ENCODE measurements around the gene IGSF5.
"Not testable (repeated sequence)": the region's sequence is repeated elsewhere in the genome, so short reads cannot be mapped to it uniquely, and the experiment has no call there.

Gene IGSF5

GRCh38 chr21:39737376-39738000 lies 7.5 kb upstream of the IGSF5 start:
- in situ Hi-C loops (cut with HindIII; ENCODE audit: low sequenced_read_pairs) = no loop called here

- in situ Hi-C loops (cut with HindIII; ENCODE audit: low sequenced_read_pairs) = no loop called here
Observed at GRCh38 chr21:39738566-39738965, 6.4 kb upstream of the IGSF5 start.

- in situ Hi-C loops (cut with HindIII; ENCODE audit: low sequenced_read_pairs) = not testable (repeated sequence)
Observed at GRCh38 chr21:39739531-39739930, 5.5 kb upstream of the IGSF5 start.

GRCh38 chr21:39742561-39742960 lies 2.4 kb upstream of the IGSF5 start:
- in situ Hi-C loops (cut with HindIII; ENCODE audit: low sequenced_read_pairs) = not testable (repeated sequence)

GRCh38 chr21:39745332-39745731 lies 349 bp downstream of the IGSF5 start:
- in situ Hi-C loops (cut with HindIII; ENCODE audit: low sequenced_read_pairs) = not testable (repeated sequence)

GRCh38 chr21:39750670-39751069 lies 5.7 kb downstream of the IGSF5 start:
- in situ Hi-C loops (cut with HindIII; ENCODE audit: low sequenced_read_pairs) = no loop called here

- in situ Hi-C loops (cut with HindIII; ENCODE audit: low sequenced_read_pairs) = no loop called here
Observed at GRCh38 chr21:39754811-39755210, 9.8 kb downstream of the IGSF5 start.

GRCh38 chr21:39756285-39756684 lies 11.3 kb downstream of the IGSF5 start:
- in situ Hi-C loops (cut with HindIII; ENCODE audit: low sequenced_read_pairs) = no loop called here

GRCh38 chr21:39763272-39763970 lies 18.4 kb downstream of the IGSF5 start:
- in situ Hi-C loops (cut with HindIII; ENCODE audit: low sequenced_read_pairs) = no loop called here

- in situ Hi-C loops (cut with HindIII; ENCODE audit: low sequenced_read_pairs) = no loop called here
Observed at GRCh38 chr21:39774227-39774626, 29.2 kb downstream of the IGSF5 start.

- in situ Hi-C loops (cut with HindIII; ENCODE audit: low sequenced_read_pairs) = no loop called here
Observed at GRCh38 chr21:39775816-39776215, 30.8 kb downstream of the IGSF5 start.

- in situ Hi-C loops (cut with HindIII; ENCODE audit: low sequenced_read_pairs) = no loop called here
Observed at GRCh38 chr21:39776589-39776988, 31.6 kb downstream of the IGSF5 start.

- in situ Hi-C loops (cut with HindIII; ENCODE audit: low sequenced_read_pairs) = no loop called here
Observed at GRCh38 chr21:39781331-39781730, 36.3 kb downstream of the IGSF5 start.

GRCh38 chr21:39788383-39788782 lies 43.4 kb downstream of the IGSF5 start:
- in situ Hi-C loops (cut with HindIII; ENCODE audit: low sequenced_read_pairs) = no loop called here

GRCh38 chr21:39796466-39796865 lies 51.5 kb downstream of the IGSF5 start:
- in situ Hi-C loops (cut with HindIII; ENCODE audit: low sequenced_read_pairs) = no loop called here

GRCh38 chr21:39799178-39799577 lies 54.2 kb downstream of the IGSF5 start:
- in situ Hi-C loops (cut with HindIII; ENCODE audit: low sequenced_read_pairs) = no loop called here

GRCh38 chr21:39800311-39800710 lies 55.3 kb downstream of the IGSF5 start:
- in situ Hi-C loops (cut with HindIII; ENCODE audit: low sequenced_read_pairs) = no loop called here

- in situ Hi-C loops (cut with HindIII; ENCODE audit: low sequenced_read_pairs) = no loop called here
Observed at GRCh38 chr21:39802217-39802616, 57.2 kb downstream of the IGSF5 start.

GRCh38 chr21:39803393-39803792 lies 58.4 kb downstream of the IGSF5 start:
- in situ Hi-C loops (cut with HindIII; ENCODE audit: low sequenced_read_pairs) = no loop called here

- in situ Hi-C loops (cut with HindIII; ENCODE audit: low sequenced_read_pairs) = no loop called here
Observed at GRCh38 chr21:39804240-39804639, 59.3 kb downstream of the IGSF5 start.

- in situ Hi-C loops (cut with HindIII; ENCODE audit: low sequenced_read_pairs) = no loop called here
Observed at GRCh38 chr21:39805983-39806382, 61.0 kb downstream of the IGSF5 start.

- in situ Hi-C loops (cut with HindIII; ENCODE audit: low sequenced_read_pairs) = no loop called here
Observed at GRCh38 chr21:39807738-39808137, 62.8 kb downstream of the IGSF5 start.

GRCh38 chr21:39809936-39810335 lies 65.0 kb downstream of the IGSF5 start:
- in situ Hi-C loops (cut with HindIII; ENCODE audit: low sequenced_read_pairs) = no loop called here

Data from endothelial cell of hepatic sinusoid (primary cell).